ENCODE results near the gene TMEM145. TPM values are rescaled to one million over a fixed set of nuclear protein-coding genes. Genes with fewer than 3 reads are reported as not detected.
"Not testable (repeated sequence)": the region's sequence is repeated elsewhere in the genome, so short reads cannot be mapped to it uniquely, and the experiment has no call there.

The TMEM145 gene
- polyA plus RNA-seq, 4 donors = 0.92 to 2.3 (median 1.5) TPM

- DNase-seq (ENCODE audit: low read depth in 4 of 4, low spot score in 3 of 4) = no peak
Observed at GRCh38 chr19:42333018-42333417, 19.9 kb downstream of the TMEM145 start.

- no peak for DNase-seq (ENCODE audit: low read depth in 4 of 4, low spot score in 3 of 4)
Observed at GRCh38 chr19:42333975-42334696, 21.0 kb downstream of the TMEM145 start.

- DNase-seq (ENCODE audit: low read depth in 4 of 4, low spot score in 3 of 4) = no peak
Observed at GRCh38 chr19:42334697-42335373, 21.7 kb downstream of the TMEM145 start.

GRCh38 chr19:42335374-42335936, 22.3 kb downstream of the TMEM145 start:
- no peak for DNase-seq (ENCODE audit: low read depth in 4 of 4, low spot score in 3 of 4)

- no peak for DNase-seq (ENCODE audit: low read depth in 4 of 4, low spot score in 3 of 4)
Observed at GRCh38 chr19:42335971-42336370, 22.9 kb downstream of the TMEM145 start.

GRCh38 chr19:42339126-42339860, 26.2 kb downstream of the TMEM145 start:
- DNase-seq (ENCODE audit: low read depth in 4 of 4, low spot score in 3 of 4) = not testable (repeated sequence)

GRCh38 chr19:42339922-42340321, 26.8 kb downstream of the TMEM145 start:
- DNase-seq (ENCODE audit: low read depth in 4 of 4, low spot score in 3 of 4) = not testable (repeated sequence)

- DNase-seq (ENCODE audit: low read depth in 4 of 4, low spot score in 3 of 4) = no peak
Observed at GRCh38 chr19:42343344-42344110, 30.4 kb downstream of the TMEM145 start.

- DNase-seq (ENCODE audit: low read depth in 4 of 4, low spot score in 3 of 4) = no peak
Observed at GRCh38 chr19:42344336-42344893, 31.3 kb downstream of the TMEM145 start.

- no peak for DNase-seq (ENCODE audit: low read depth in 4 of 4, low spot score in 3 of 4)
Observed at GRCh38 chr19:42345191-42345812, 32.2 kb downstream of the TMEM145 start.

GRCh38 chr19:42348211-42348610, 35.1 kb downstream of the TMEM145 start:
- no peak for DNase-seq (ENCODE audit: low read depth in 4 of 4, low spot score in 3 of 4)

- no peak for DNase-seq (ENCODE audit: low read depth in 4 of 4, low spot score in 3 of 4)
Observed at GRCh38 chr19:42349378-42350107, 36.4 kb downstream of the TMEM145 start.

GRCh38 chr19:42350417-42350816, 37.3 kb downstream of the TMEM145 start:
- DNase-seq (ENCODE audit: low read depth in 4 of 4, low spot score in 3 of 4) = no peak

GRCh38 chr19:42351079-42351735, 38.1 kb downstream of the TMEM145 start:
- DNase-seq (ENCODE audit: low read depth in 4 of 4, low spot score in 3 of 4) = no peak

GRCh38 chr19:42352301-42353259, 39.5 kb downstream of the TMEM145 start:
- DNase-seq (ENCODE audit: low read depth in 4 of 4, low spot score in 3 of 4) = peak in 1 of 4 donors; percentile 9

GRCh38 chr19:42353341-42354015, 40.4 kb downstream of the TMEM145 start:
- DNase-seq (ENCODE audit: low read depth in 4 of 4, low spot score in 3 of 4) = no peak

GRCh38 chr19:42355896-42356295, 42.8 kb downstream of the TMEM145 start:
- no peak for DNase-seq (ENCODE audit: low read depth in 4 of 4, low spot score in 3 of 4)
